C4-2B (cell line): Measurements from ENCODE around the gene ZDHHC17.

Experiments
- ZFX ChIP-seq: fragments of 450-650 bp; IDR thresholded peaks from 2 replicates; pipeline ENCODE4 v1.6.1; 2017
- TF ChIP-seq, protein P1 (sequence below): fragments of 450-650 bp; conservative IDR thresholded peaks from 2 replicates; pipeline ENCODE4 v1.5.1; 2017; ENCODE audit warnings: mild to moderate bottlenecking

- TF ChIP-seq, protein P1, sequence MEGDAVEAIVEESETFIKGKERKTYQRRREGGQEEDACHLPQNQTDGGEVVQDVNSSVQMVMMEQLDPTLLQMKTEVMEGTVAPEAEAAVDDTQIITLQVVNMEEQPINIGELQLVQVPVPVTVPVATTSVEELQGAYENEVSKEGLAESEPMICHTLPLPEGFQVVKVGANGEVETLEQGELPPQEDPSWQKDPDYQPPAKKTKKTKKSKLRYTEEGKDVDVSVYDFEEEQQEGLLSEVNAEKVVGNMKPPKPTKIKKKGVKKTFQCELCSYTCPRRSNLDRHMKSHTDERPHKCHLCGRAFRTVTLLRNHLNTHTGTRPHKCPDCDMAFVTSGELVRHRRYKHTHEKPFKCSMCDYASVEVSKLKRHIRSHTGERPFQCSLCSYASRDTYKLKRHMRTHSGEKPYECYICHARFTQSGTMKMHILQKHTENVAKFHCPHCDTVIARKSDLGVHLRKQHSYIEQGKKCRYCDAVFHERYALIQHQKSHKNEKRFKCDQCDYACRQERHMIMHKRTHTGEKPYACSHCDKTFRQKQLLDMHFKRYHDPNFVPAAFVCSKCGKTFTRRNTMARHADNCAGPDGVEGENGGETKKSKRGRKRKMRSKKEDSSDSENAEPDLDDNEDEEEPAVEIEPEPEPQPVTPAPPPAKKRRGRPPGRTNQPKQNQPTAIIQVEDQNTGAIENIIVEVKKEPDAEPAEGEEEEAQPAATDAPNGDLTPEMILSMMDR: no peak
- TF ChIP-seq ZFX: no peak
Observed at GRCh38 chr12:76798864-76799263, 34.9 kb downstream of the ZDHHC17 start.
